ENCODE data around the gene ZMYND11. TPM values are rescaled to one million over a fixed set of nuclear protein-coding genes. Genes with fewer than 3 reads are reported as not detected.

Gene ZMYND11
- total and polyA plus RNA-seq, 2 donors (not counting 1 experiment from before 2014, with no cell fraction given): 17.3 to 50.1 TPM

DNA sequence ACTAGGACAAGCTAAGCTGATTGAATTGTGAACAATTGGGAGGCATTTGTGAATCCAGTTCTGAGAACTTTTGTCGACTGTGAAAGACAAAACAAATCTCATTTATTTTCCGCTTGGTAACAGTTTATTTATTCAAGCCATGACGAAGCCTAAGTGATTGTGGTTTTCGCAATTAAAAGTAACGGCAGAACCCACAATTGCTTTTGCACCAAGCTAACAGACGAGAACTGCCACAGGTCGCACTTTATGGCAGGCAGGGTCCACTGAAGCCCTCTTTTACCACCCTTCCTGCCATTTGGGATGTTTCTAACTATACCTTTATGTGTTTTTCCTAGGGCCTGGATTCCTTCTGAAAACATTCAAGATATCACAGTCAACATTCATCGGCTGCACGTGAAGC is 111.2 kb downstream of the ZMYND11 start:
- Histone ChIP-seq H3K4me3 (ENCODE audit: control extremely low read depth in 1 of 5, extremely low read depth in 1 of 5, insufficient read depth in 1 of 5, low read depth in 2 of 5, low read length in 4 of 5) (no peak overlapping the region), H3K4me1 (ENCODE audit: control insufficient read depth in 2 of 2, insufficient read depth in 2 of 2, low read length in 2 of 2) (no peaks in the 10 kb centered on the region), H3K27ac (ENCODE audit: low read length in 2 of 2) (no peak overlapping the region), H3K9ac (ENCODE audit: low read length) (no peak overlapping the region), H3K36me3 (replicated peaks in 1 of 2; ENCODE audit: control extremely low read depth in 1 of 2, control insufficient read depth in 1 of 2, extremely low read depth in 1 of 2, insufficient read depth in 2 of 2, low read length in 1 of 2) (peaks cover 7 to 56% of the 10 kb centered on the region in 2 experiments), H3K4me2 (replicated peaks; ENCODE audit: low read depth, low read length, poor library complexity, severe bottlenecking) (no peak overlapping the region), H2AFZ (ENCODE audit: insufficient read depth, low read depth, low read length, poor library complexity, severe bottlenecking) (no peak overlapping the region), H3K9me3 (ENCODE audit: control extremely low read depth in 1 of 3, control insufficient read depth in 2 of 3, insufficient read depth in 1 of 3, low read length in 2 of 3) (no peaks in the 10 kb centered on the region), H4K20me1 (ENCODE audit: control insufficient read depth, insufficient read depth, low read length, poor library complexity, severe bottlenecking) (no peaks in the 10 kb centered on the region), H3K27me3 (replicated peaks in 1 of 4; ENCODE audit: control extremely low read depth in 1 of 4, control insufficient read depth in 3 of 4, insufficient read depth in 4 of 4, low read length in 3 of 4) (no peaks in the 10 kb centered on the region), H3K79me2 (ENCODE audit: control insufficient read depth, insufficient read depth, low read length) (no peaks in the 10 kb centered on the region)
- WGBS (ENCODE audit: insufficient coverage): 99% methylated on average over 7 of the region's 9 CpGs
- Mint-ChIP-seq H3K27me3 (no peaks in the 10 kb centered on the region), H3K4me1 (no peaks in the 10 kb centered on the region), H3K9me3 (ENCODE audit: insufficient read depth) (no peaks in the 10 kb centered on the region), H3K4me3 (no peak overlapping the region), H3K27ac (no peak overlapping the region)
- ChIA-PET POLR2A (no interaction called here), CTCF (interaction anchor here (1.1 kb wide), 1 partner anchor 87 kb away, joined by 3 read pairs; no protein-coding TSS in a partner anchor)
- ATAC-seq (ENCODE audit: low read depth) (no peak), DNase-seq (no peak)
- TF ChIP-seq, protein P1, sequence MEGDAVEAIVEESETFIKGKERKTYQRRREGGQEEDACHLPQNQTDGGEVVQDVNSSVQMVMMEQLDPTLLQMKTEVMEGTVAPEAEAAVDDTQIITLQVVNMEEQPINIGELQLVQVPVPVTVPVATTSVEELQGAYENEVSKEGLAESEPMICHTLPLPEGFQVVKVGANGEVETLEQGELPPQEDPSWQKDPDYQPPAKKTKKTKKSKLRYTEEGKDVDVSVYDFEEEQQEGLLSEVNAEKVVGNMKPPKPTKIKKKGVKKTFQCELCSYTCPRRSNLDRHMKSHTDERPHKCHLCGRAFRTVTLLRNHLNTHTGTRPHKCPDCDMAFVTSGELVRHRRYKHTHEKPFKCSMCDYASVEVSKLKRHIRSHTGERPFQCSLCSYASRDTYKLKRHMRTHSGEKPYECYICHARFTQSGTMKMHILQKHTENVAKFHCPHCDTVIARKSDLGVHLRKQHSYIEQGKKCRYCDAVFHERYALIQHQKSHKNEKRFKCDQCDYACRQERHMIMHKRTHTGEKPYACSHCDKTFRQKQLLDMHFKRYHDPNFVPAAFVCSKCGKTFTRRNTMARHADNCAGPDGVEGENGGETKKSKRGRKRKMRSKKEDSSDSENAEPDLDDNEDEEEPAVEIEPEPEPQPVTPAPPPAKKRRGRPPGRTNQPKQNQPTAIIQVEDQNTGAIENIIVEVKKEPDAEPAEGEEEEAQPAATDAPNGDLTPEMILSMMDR (IDR thresholded peaks at IDR 0.05): no peak
- no peak for TF ChIP-seq EZH2 (IDR thresholded peaks at IDR 0.05; ENCODE audit: borderline replicate concordance, insufficient read depth, low read depth, low read length, poor library complexity, severe bottlenecking)
- intact Hi-C loops (cut with micrococcal nuclease): no loop called here

DNA sequence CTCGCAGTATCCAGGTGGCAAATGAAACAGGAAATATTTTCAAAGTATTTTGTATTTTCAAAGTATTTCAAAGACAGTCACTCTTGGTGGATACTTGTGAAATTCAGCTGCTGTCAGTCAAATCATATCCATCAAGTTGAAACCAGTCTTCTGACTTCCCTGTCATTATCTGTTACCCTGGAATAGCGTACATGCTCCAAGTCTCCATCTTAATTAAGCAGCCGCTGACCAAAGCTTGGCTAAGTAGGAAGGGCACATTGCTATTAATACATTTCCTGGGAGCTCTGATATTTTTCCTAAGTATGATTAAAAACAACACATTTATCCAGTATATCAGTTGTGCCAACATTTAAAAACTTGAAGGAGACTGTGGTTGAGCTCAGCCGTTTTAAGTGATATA is 112.2 kb downstream of the ZMYND11 start:
- no peak overlapping the region for H3K27ac ChIP-seq (ENCODE audit: low read length in 2 of 2)
- no peaks in the 10 kb centered on the region for H3K27me3 ChIP-seq (replicated peaks in 1 of 4; ENCODE audit: control extremely low read depth in 1 of 4, control insufficient read depth in 3 of 4, insufficient read depth in 4 of 4, low read length in 3 of 4)
- ChIA-PET POLR2A (no interaction called here), CTCF (interaction anchor here (1.1 to 1.5 kb wide), 2 partner anchors 8 to 106 kb away, joined by 3 read pairs; no protein-coding TSS in a partner anchor)
- H3K4me3 ChIP-seq (ENCODE audit: control extremely low read depth in 1 of 5, extremely low read depth in 1 of 5, insufficient read depth in 1 of 5, low read depth in 2 of 5, low read length in 4 of 5): no peak overlapping the region
- no peak overlapping the region for H3K27ac Mint-ChIP-seq
- no peak overlapping the region for H3K4me3 Mint-ChIP-seq
- WGBS (ENCODE audit: insufficient coverage): no CpG with 5 or more reads among the region's 4 CpGs
- no peak overlapping the region for H2AFZ ChIP-seq (ENCODE audit: insufficient read depth, low read depth, low read length, poor library complexity, severe bottlenecking)
- no peak for TF ChIP-seq EZH2 (IDR thresholded peaks at IDR 0.05; ENCODE audit: borderline replicate concordance, insufficient read depth, low read depth, low read length, poor library complexity, severe bottlenecking)
- TF ChIP-seq, protein P1 (IDR thresholded peaks at IDR 0.05): no peak
- no peak for DNase-seq
- H3K27me3 Mint-ChIP-seq: no peaks in the 10 kb centered on the region
- H3K4me2 ChIP-seq (replicated peaks; ENCODE audit: low read depth, low read length, poor library complexity, severe bottlenecking): no peak overlapping the region
- H3K4me1 ChIP-seq (ENCODE audit: control insufficient read depth in 2 of 2, insufficient read depth in 2 of 2, low read length in 2 of 2): no peaks in the 10 kb centered on the region
- no peak for ATAC-seq (ENCODE audit: low read depth)
- H3K4me1 Mint-ChIP-seq: no peaks in the 10 kb centered on the region
- H3K9me3 ChIP-seq (ENCODE audit: control extremely low read depth in 1 of 3, control insufficient read depth in 2 of 3, insufficient read depth in 1 of 3, low read length in 2 of 3): no peaks in the 10 kb centered on the region
- intact Hi-C loops (cut with micrococcal nuclease): no loop called here
- H3K9ac ChIP-seq (ENCODE audit: low read length): no peak overlapping the region
- no peaks in the 10 kb centered on the region for H3K9me3 Mint-ChIP-seq (ENCODE audit: insufficient read depth)
- no peaks in the 10 kb centered on the region for H4K20me1 ChIP-seq (ENCODE audit: control insufficient read depth, insufficient read depth, low read length, poor library complexity, severe bottlenecking)
- no peaks in the 10 kb centered on the region for H3K79me2 ChIP-seq (ENCODE audit: control insufficient read depth, insufficient read depth, low read length)
- peaks cover 4 to 57% of the 10 kb centered on the region in 2 experiments for H3K36me3 ChIP-seq (replicated peaks in 1 of 2; ENCODE audit: control extremely low read depth in 1 of 2, control insufficient read depth in 1 of 2, extremely low read depth in 1 of 2, insufficient read depth in 2 of 2, low read length in 1 of 2)
